ENCODE measurements around the gene THADA.

THADA gene

DNA sequence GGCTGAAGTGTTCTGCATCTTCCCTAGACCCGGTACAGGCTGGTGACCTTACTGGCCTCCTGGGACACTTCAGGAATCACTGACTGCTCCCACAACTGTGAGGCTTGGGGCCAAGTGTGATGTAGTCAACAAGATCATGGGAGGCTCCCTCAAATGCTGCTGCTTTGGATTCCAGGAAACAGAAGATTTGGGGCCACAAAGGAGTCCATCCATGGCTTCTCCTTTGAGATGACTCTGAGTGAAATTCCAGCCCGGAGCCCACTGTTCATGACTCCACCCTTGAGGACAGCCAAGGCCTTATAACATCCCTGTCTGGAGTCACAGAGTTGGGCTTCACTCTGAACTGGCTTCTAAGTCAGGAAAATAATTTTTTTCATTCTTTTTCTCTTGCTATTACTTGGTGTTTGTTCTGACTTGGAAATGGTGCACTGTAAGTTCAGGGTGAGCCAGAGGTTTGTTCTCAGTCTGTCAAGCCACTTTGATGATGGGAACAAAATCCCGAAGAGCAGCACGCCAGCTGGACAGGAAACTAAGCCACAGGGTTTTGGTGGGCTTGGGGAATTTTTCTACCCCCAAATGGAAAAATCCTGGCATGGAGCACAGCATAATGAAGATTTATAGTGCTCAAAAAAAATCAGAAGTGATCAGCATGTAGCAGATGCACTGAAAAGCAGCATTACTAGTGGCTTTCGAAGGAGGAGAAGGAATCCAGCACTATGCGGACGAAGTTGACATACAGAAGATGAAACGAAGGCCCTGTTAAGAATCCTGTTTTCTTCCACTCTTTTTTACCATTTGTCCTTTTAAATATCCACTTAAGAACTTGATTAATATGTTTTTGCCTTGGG, 271.4 kb downstream of the THADA start:
- Histone ChIP-seq H3K27me3 (ENCODE audit: insufficient read depth, poor library complexity, severe bottlenecking) (no peaks in the 10 kb centered on the region), H3K4me3 (ENCODE audit: severe bottlenecking) (no peak overlapping the region), H3K9me3 (ENCODE audit: severe bottlenecking) (no peaks in the 10 kb centered on the region), H3K27ac (ENCODE audit: poor library complexity, severe bottlenecking) (no peak overlapping the region), H3K4me1 (ENCODE audit: insufficient read depth, poor library complexity, severe bottlenecking) (peaks cover 3% of the 10 kb centered on the region), H3K36me3 (ENCODE audit: low read depth) (no peaks in the 10 kb centered on the region; the same call in 1 of the 2 replicates)
- ATAC-seq (ENCODE audit: low read depth) = no peak
- no peak for DNase-seq (ENCODE audit: low spot score)
- TF ChIP-seq, protein P1, sequence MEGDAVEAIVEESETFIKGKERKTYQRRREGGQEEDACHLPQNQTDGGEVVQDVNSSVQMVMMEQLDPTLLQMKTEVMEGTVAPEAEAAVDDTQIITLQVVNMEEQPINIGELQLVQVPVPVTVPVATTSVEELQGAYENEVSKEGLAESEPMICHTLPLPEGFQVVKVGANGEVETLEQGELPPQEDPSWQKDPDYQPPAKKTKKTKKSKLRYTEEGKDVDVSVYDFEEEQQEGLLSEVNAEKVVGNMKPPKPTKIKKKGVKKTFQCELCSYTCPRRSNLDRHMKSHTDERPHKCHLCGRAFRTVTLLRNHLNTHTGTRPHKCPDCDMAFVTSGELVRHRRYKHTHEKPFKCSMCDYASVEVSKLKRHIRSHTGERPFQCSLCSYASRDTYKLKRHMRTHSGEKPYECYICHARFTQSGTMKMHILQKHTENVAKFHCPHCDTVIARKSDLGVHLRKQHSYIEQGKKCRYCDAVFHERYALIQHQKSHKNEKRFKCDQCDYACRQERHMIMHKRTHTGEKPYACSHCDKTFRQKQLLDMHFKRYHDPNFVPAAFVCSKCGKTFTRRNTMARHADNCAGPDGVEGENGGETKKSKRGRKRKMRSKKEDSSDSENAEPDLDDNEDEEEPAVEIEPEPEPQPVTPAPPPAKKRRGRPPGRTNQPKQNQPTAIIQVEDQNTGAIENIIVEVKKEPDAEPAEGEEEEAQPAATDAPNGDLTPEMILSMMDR (IDR thresholded peaks at IDR 0.05; ENCODE audit: poor library complexity, severe bottlenecking) = no peak

DNA sequence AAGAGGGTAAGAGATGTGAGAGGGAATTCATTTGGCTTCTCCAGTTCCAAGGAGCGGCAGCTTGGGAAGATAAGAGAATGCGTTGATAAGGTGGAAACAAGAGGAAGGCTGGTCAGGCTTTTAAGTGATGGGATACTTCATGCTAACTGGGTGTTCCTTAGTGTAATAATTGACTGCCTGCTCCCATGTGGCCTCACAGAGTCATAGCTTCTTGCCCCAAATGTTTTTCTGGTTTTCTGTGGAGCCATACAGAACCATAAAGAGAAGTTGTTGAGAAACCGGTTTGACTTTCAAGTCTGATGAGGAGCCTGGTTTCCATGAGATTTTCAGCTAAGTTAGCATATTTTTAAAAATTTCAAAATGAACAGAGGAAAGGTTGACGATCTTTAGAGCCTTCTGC, 272.0 kb downstream of the THADA start:
- Histone ChIP-seq H3K9me3 (ENCODE audit: severe bottlenecking) (no peaks in the 10 kb centered on the region), H3K4me3 (ENCODE audit: severe bottlenecking) (no peak overlapping the region), H3K36me3 (ENCODE audit: low read depth) (no peaks in the 10 kb centered on the region; the same call in 1 of the 2 replicates), H3K4me1 (ENCODE audit: insufficient read depth, poor library complexity, severe bottlenecking) (peaks cover 9% of the 10 kb centered on the region), H3K27me3 (ENCODE audit: insufficient read depth, poor library complexity, severe bottlenecking) (no peaks in the 10 kb centered on the region), H3K27ac (ENCODE audit: poor library complexity, severe bottlenecking) (no peak overlapping the region)
- TF ChIP-seq, protein P1 (IDR thresholded peaks at IDR 0.05; ENCODE audit: poor library complexity, severe bottlenecking) = no peak
- ATAC-seq (ENCODE audit: low read depth) (no peak), DNase-seq (ENCODE audit: low spot score) (no peak)

DNA sequence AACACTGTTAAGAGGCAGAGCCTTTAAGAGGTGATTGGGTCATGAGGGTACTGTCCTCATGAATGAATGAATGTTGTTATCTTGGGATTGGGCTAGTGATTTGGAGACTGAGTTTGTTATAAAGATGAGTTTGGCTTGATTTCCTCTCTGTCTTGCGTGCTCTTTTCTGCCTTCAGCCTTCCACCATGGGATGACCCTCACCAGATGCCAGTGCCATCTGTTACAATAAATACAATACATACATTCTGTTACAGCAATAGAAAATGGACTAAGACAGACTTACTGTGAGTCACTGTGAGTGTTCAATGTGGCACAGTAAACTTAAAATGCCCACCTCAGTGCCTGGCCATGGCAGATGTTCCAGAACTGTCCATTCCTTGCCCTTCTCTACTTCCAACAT, 274.4 kb downstream of the THADA start:
- H3K9me3 ChIP-seq (ENCODE audit: severe bottlenecking) = no peaks in the 10 kb centered on the region
- TF ChIP-seq, protein P1 (IDR thresholded peaks at IDR 0.05; ENCODE audit: poor library complexity, severe bottlenecking) = no peak
- peaks cover 27% of the 10 kb centered on the region for H3K4me1 ChIP-seq (ENCODE audit: insufficient read depth, poor library complexity, severe bottlenecking)
- H3K4me3 ChIP-seq (ENCODE audit: severe bottlenecking) = no peak overlapping the region
- peaks cover 3% of the 10 kb centered on the region; the same call in 1 of the 2 replicates for H3K36me3 ChIP-seq (ENCODE audit: low read depth)
- no peak for DNase-seq (ENCODE audit: low spot score)
- no peak for ATAC-seq (ENCODE audit: low read depth)
- no peak overlapping the region for H3K27ac ChIP-seq (ENCODE audit: poor library complexity, severe bottlenecking)
- H3K27me3 ChIP-seq (ENCODE audit: insufficient read depth, poor library complexity, severe bottlenecking) = no peaks in the 10 kb centered on the region

DNA sequence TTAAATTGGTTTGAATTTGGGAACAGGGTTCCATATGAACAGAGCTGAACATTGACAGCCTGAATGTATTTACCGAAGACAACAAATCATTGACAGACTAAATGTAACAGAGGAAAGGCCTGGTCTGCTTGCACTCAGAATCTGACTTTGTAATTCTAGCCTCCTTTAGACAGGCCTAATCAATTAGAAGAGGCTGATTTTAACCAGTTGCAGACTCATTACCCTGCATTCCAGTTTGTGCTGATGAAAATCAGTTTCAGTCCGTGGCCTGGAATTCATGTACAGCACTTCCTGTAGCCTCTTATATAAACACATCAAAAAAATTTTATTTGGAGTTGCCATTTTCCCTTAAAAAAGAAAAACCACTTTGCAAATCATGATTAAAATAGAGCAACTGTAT, 276.3 kb downstream of the THADA start:
- no peaks in the 10 kb centered on the region for H3K27me3 ChIP-seq (ENCODE audit: insufficient read depth, poor library complexity, severe bottlenecking)
- H3K9me3 ChIP-seq (ENCODE audit: severe bottlenecking) = no peaks in the 10 kb centered on the region
- peaks cover 27% of the 10 kb centered on the region for H3K4me1 ChIP-seq (ENCODE audit: insufficient read depth, poor library complexity, severe bottlenecking)
- H3K36me3 ChIP-seq (ENCODE audit: low read depth) = peaks cover 3% of the 10 kb centered on the region; the same call in 1 of the 2 replicates
- H3K4me3 ChIP-seq (ENCODE audit: severe bottlenecking) = no peak overlapping the region
- H3K27ac ChIP-seq (ENCODE audit: poor library complexity, severe bottlenecking) = peak overlapping the region; percentile 38
- DNase-seq (ENCODE audit: low spot score) (no peak), ATAC-seq (ENCODE audit: low read depth) (no peak)
- TF ChIP-seq, protein P1 (IDR thresholded peaks at IDR 0.05; ENCODE audit: poor library complexity, severe bottlenecking) = no peak

DNA sequence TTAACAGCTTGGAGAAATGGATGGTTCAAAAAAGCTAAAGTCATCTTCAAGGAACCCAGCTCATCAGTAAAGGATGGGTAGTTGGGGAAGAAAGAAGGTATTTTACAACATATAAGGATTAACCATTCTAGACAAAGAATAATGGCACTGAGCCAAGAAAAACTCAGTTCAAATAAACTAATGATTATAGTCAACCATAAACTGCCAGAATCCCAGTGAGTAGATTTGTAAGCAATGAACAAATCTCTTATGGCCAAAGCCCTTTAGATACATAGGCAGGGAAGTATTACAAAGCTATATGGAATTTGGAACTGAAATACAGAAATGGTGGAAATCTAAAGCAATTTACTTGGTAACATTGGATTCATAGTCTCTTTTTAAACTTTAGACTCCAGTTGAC, 277.0 kb downstream of the THADA start:
- Histone ChIP-seq H3K27me3 (ENCODE audit: insufficient read depth, poor library complexity, severe bottlenecking) (no peaks in the 10 kb centered on the region), H3K4me3 (ENCODE audit: severe bottlenecking) (no peak overlapping the region), H3K36me3 (ENCODE audit: low read depth) (peaks cover 3% of the 10 kb centered on the region; the same call in 1 of the 2 replicates), H3K9me3 (ENCODE audit: severe bottlenecking) (no peaks in the 10 kb centered on the region), H3K4me1 (ENCODE audit: insufficient read depth, poor library complexity, severe bottlenecking) (peaks cover 27% of the 10 kb centered on the region), H3K27ac (ENCODE audit: poor library complexity, severe bottlenecking) (peak overlapping the region; percentile 38)
- TF ChIP-seq, protein P1 (IDR thresholded peaks at IDR 0.05; ENCODE audit: poor library complexity, severe bottlenecking) = no peak
- ATAC-seq (ENCODE audit: low read depth) (peak; percentile 82), DNase-seq (ENCODE audit: low spot score) (no peak)

Measured in RWPE2 (cell line).